HepG2 (cell line): ENCODE data around the gene TOR1A. TPM values are rescaled to one million over a fixed set of nuclear protein-coding genes. Genes with fewer than 3 reads are reported as not detected.
"Not testable (repeated sequence)": the region's sequence is repeated elsewhere in the genome, so short reads cannot be mapped to it uniquely, and the experiment has no call there.

ENCODE experiments used
- ATAC-seq: fragments of 200-7000 bp; cut with Tn5 transposase; 3 replicates; pipeline ENCODE4 v1.9.1; 2020; ENCODE audit warnings: mild to moderate bottlenecking, moderate library complexity
- BruUV-seq: library from RNA; stranded (reverse); fragments of 400-500 nt; replicated peaks from 2 replicates; lab custom pipeline; 2021; lab: Mats Ljungman, UMichigan
- CTCF ChIA-PET: fragments of 300-600 bp; formaldehyde crosslinking; extraction: SDS; loops from one replicate; lab custom pipeline; 2021; ENCODE audit warnings: low total read pairs, inconsistent platforms, low intra/inter-chr PET ratio; lab: Yijun Ruan, JAX
- POLR2A ChIA-PET: fragments of 350-600 bp; sonication (Branson Sonifier 250); formaldehyde crosslinking; loops from one replicate; lab custom pipeline; 2020; ENCODE audit warnings: antibody characterized with exemption, inconsistent platforms; lab: Yijun Ruan, JAX
- DNase-seq: peaks from one replicate; pipeline ENCODE4 v3.0.0-alpha.2; 2015; ENCODE audit warnings: low spot score
- FAIRE-seq: peaks from 3 replicates; lab custom pipeline; 2011; peaks lifted over from hg19 to GRCh38; lab: Jason Lieb, UNC
- H2AFZ ChIP-seq: one replicate; pipeline ENCODE4 v1.6.1; 2011; ENCODE audit warnings: low read length, inconsistent platforms
- H3K27ac ChIP-seq: fragments of 300-600 bp; 3 replicates; pipeline ENCODE4 v1.8.0; 2011; ENCODE audit warnings: mixed run types, mild to moderate bottlenecking, mixed read lengths, low read length, inconsistent platforms; ENCODE audit not compliant: insufficient read depth; ENCODE audit errors: extremely low read length
- H3K27me3 ChIP-seq, 2 experiments: fragments of 200-600 bp in 1 of 2; 2 replicates in 1 of 2; 3 replicates in 1 of 2; pipeline versions ENCODE4 v1.6.0 to v1.8.0; 2011; ENCODE audit warnings: low read length in 2 of 2, mild to moderate bottlenecking in 2 of 2, moderate library complexity in 2 of 2, inconsistent platforms in 1 of 2; ENCODE audit not compliant: insufficient read depth in 2 of 2, control insufficient read depth in 1 of 2
- H3K36me3 ChIP-seq, 2 experiments: fragments of 200-600 bp in 1 of 2; replicated peaks in 1 of 2; 2 replicates in 1 of 2; 3 replicates in 1 of 2; pipeline versions ENCODE4 v1.5.1 to v1.8.0; 2011; ENCODE audit warnings: low read length in 2 of 2, inconsistent platforms in 1 of 2; ENCODE audit not compliant: insufficient read depth in 2 of 2, control insufficient read depth in 1 of 2
- H3K4me1 ChIP-seq: 2 replicates; pipeline ENCODE4 v1.5.1; 2012; ENCODE audit warnings: low read length, inconsistent platforms; ENCODE audit not compliant: insufficient read depth
- H3K4me2 ChIP-seq: 2 replicates; pipeline ENCODE4 v1.6.0; 2011; ENCODE audit warnings: low read depth, low read length, inconsistent platforms
- H3K4me3 ChIP-seq, 3 experiments: fragments of 200-600 bp in 1 of 3; sonication (generic), shearing (Covaris generic) in 1 of 3; replicated peaks in 1 of 3; 2 replicates each; pipeline ENCODE4 v1.5.1; 2011 to 2016; ENCODE audit warnings: low read length in 3 of 3, inconsistent platforms in 2 of 3, low read depth in 2 of 3, mild to moderate bottlenecking in 2 of 3, control low read depth in 1 of 3, mixed read lengths in 1 of 3; ENCODE audit not compliant: insufficient read depth in 1 of 3
- H3K79me2 ChIP-seq: one replicate; pipeline ENCODE4 v1.6.1; 2011; ENCODE audit warnings: low read length, inconsistent platforms; ENCODE audit not compliant: insufficient read depth
- H3K9ac ChIP-seq: 2 replicates; pipeline ENCODE4 v1.6.0; 2011; ENCODE audit warnings: mild to moderate bottlenecking, low read depth, low read length, inconsistent platforms; ENCODE audit not compliant: insufficient read depth
- H3K9me3 ChIP-seq: 2 replicates; pipeline ENCODE4 v1.5.1; 2012; ENCODE audit warnings: mild to moderate bottlenecking, low read length
- H4K20me1 ChIP-seq: 2 replicates; pipeline ENCODE4 v1.6.0; 2011; ENCODE audit warnings: inconsistent platforms, mild to moderate bottlenecking, low read length, moderate library complexity; ENCODE audit not compliant: insufficient read depth
- ARID2 ChIP-seq: sonication (generic); formaldehyde crosslinking; IDR thresholded peaks from 2 replicates; pipeline ENCODE4 v1.8.1; 2022; ENCODE audit warnings: mild to moderate bottlenecking, missing genetic modification reagents, borderline replicate concordance
- CHD4 ChIP-seq: fragments of 200-600 bp; sonication (generic); IDR thresholded peaks from 2 replicates; pipeline ENCODE4 v1.7.0; 2017; ENCODE audit warnings: mild to moderate bottlenecking, low read length, borderline replicate concordance
- DMTF1 ChIP-seq: sonication (generic); formaldehyde crosslinking; IDR thresholded peaks from 2 replicates; pipeline ENCODE4 v1.4.0; 2020; ENCODE audit warnings: mild to moderate bottlenecking, missing genetic modification reagents
- ETV6 ChIP-seq: sonication (generic); formaldehyde crosslinking; conservative IDR thresholded peaks from 2 replicates; pipeline ENCODE4 v1.4.0; 2020; ENCODE audit warnings: missing genetic modification reagents
- HDAC6 ChIP-seq: fragments of 200-600 bp; sonication (generic); IDR thresholded peaks from 2 replicates; pipeline ENCODE4 v1.7.0; 2017; ENCODE audit warnings: mild to moderate bottlenecking, antibody characterized with exemption, low read length, low read depth
- PAX8 ChIP-seq: sonication (generic); formaldehyde crosslinking; IDR thresholded peaks from 2 replicates; pipeline ENCODE4 v1.8.0; 2022; ENCODE audit warnings: mild to moderate bottlenecking, missing genetic modification reagents, borderline replicate concordance
- TCF12 ChIP-seq, 2 experiments: fragments of 450-650 bp in 1 of 2; sonication (generic) in 1 of 2; formaldehyde crosslinking in 1 of 2; IDR thresholded peaks; 2 replicates each; pipeline versions ENCODE4 v1.6.1 to v1.8.0; 2017 to 2022; ENCODE audit warnings: antibody characterized with exemption in 1 of 2, mild to moderate bottlenecking in 1 of 2, missing genetic modification reagents in 1 of 2, moderate library complexity in 1 of 2
- ZMYM3 ChIP-seq: sonication (generic); formaldehyde crosslinking; IDR thresholded peaks from 2 replicates; pipeline ENCODE4 v1.5.1; 2020; ENCODE audit warnings: mild to moderate bottlenecking, missing genetic modification reagents
- ZNF121 ChIP-seq: sonication (generic); formaldehyde crosslinking; IDR thresholded peaks from 2 replicates; pipeline ENCODE4 v1.5.0; 2020; ENCODE audit warnings: mild to moderate bottlenecking, missing genetic modification reagents
- ZNF414 ChIP-seq: sonication (generic); formaldehyde crosslinking; IDR thresholded peaks from 2 replicates; pipeline ENCODE4 v1.5.0; 2020; ENCODE audit warnings: missing genetic modification reagents
- ZNF629 ChIP-seq: sonication (generic); formaldehyde crosslinking; conservative IDR thresholded peaks from 2 replicates; pipeline ENCODE4 v1.5.0; 2020; ENCODE audit warnings: missing genetic modification reagents
- ZNF784 ChIP-seq: sonication (generic); formaldehyde crosslinking; IDR thresholded peaks from 2 replicates; pipeline ENCODE4 v1.5.1; 2020; ENCODE audit warnings: missing genetic modification reagents, mild to moderate bottlenecking, borderline replicate concordance
- WGBS: methylation state at CpG from one replicate; pipeline ENCODE4 v1.1.6; 2017; ENCODE audit warnings: low lambda C conversion rate; 5-methylcytosine and 5-hydroxymethylcytosine counted together
- in situ Hi-C: cut with HindIII; loops from 2 replicates; pipeline ENCODE4 v1.10.0; 2017; ENCODE audit warnings: low pct_unique_long_range_greater_than_20kb; ENCODE audit not compliant: extremely low pct_ligation_motif_present
- intact Hi-C: fragments of 100-400 bp; cut with micrococcal nuclease; formaldehyde crosslinking; loops from one replicate; pipeline ENCODE4 v1.10.0; 2022; ENCODE audit not compliant: unreplicated experiment
- polyA plus RNA-seq, 8 experiments: library from polyadenylated mRNA; depleted of rRNA in 3 of 8; stranded (reverse) in 7 of 8; unstranded in 1 of 8; fragments of >200 nt; fragmentation: Illumina TruSeq in 4 of 8; extraction: Trizol in 4 of 8; gene quantifications; 2 replicates each; pipeline versions ENCODE4 v1.2.1 to v1.2.3, GENCODE V29; 2011 to 2016; ENCODE audit warnings: low read depth in 4 of 8, missing spikeins in 1 of 8, mixed read lengths in 1 of 8; ENCODE audit not compliant: insufficient read depth in 1 of 8
- total RNA-seq, 5 experiments: library from RNA; depleted of rRNA; stranded (reverse); fragments of >200 nt; fragmentation: Illumina TruSeq; extraction: Trizol; gene quantifications; 2 replicates each; pipeline ENCODE4 v1.2.3, GENCODE V29; 2016; ENCODE audit warnings: low read depth in 1 of 5

Gene TOR1A
- total and polyA plus RNA-seq, 2 of the 13 experiments (the other 11 are each of a cell fraction or from before 2014, with no cell fraction given) = 31.6 to 41.4 TPM

- TF ChIP-seq ARID2 (CRISPR knock-in tag) (no peak), ZNF121 (CRISPR knock-in tag) (no peak), HDAC6 (no peak)
These were observed 47.4 kb downstream of the TOR1A start (continued) for GRCh38 chr9:129776566-129776937.

- WGBS = 65% methylated on average over 4 of the region's 4 CpGs
- H3K4me3 ChIP-seq, H3K9ac ChIP-seq, in situ Hi-C loops, BruUV-seq, H3K27ac ChIP-seq, H2AFZ ChIP-seq, H3K36me3 ChIP-seq, DNase-seq, FAIRE-seq, H4K20me1 ChIP-seq, ATAC-seq, intact Hi-C loops, H3K79me2 ChIP-seq, H3K9me3 ChIP-seq, H3K27me3 ChIP-seq, H3K4me2 ChIP-seq, POLR2A ChIA-PET, CTCF ChIA-PET: not testable (repeated sequence)
- peak; percentile 19; the same call in 1 of the 2 replicates for TF ChIP-seq ZNF629
- H3K4me1 ChIP-seq = peaks cover 25% of the 10 kb centered on the region
These were observed 47.8 kb downstream of the TOR1A start for GRCh38 chr9:129776096-129776495.

GRCh38 chr9:129775448-129775798, 48.5 kb downstream of the TOR1A start:
- Histone ChIP-seq H3K4me1 (peaks cover 25% of the 10 kb centered on the region), H3K79me2 (no peaks in the 10 kb centered on the region), H3K9ac (no peak overlapping the region), H2AFZ (no peak overlapping the region), H3K27me3 (peaks cover 0 to 6% of the 10 kb centered on the region in 2 experiments; a peak in 4 of 5 replicates), H3K4me3 (no peak overlapping the region), H4K20me1 (no peaks in the 10 kb centered on the region), H3K9me3 (no peaks in the 10 kb centered on the region), H3K36me3 (no peaks in the 10 kb centered on the region), H3K27ac (no peak overlapping the region), H3K4me2 (no peak overlapping the region)
- ATAC-seq (no peak), FAIRE-seq (no peak), DNase-seq (no peak)
- POLR2A ChIA-PET = no interaction called here
- TF ChIP-seq DMTF1 (CRISPR knock-in tag) = no peak
- TF ChIP-seq PAX8 (CRISPR knock-in tag) = no peak
- no peak for TF ChIP-seq CHD4
- TF ChIP-seq TCF12 (IDR thresholded peaks at IDR 0.05) = no peak
- TF ChIP-seq TCF12 (CRISPR knock-in tag; IDR thresholded peaks at IDR 0.05) = no peak
- TF ChIP-seq ZNF784 (CRISPR knock-in tag) = no peak
- no peak for TF ChIP-seq ZNF414 (CRISPR knock-in tag)
- TF ChIP-seq ZMYM3 (CRISPR knock-in tag) = no peak
- TF ChIP-seq ETV6 (CRISPR knock-in tag) = no peak
- intact Hi-C loops = no loop called here
- in situ Hi-C loops = no loop called here
- 0% methylated on average over 2 of the region's 2 CpGs for WGBS
- BruUV-seq = no TSS peak
- CTCF ChIA-PET = no interaction called here
